ENCODE measurements around the gene SASH1. TPM values are rescaled to one million over a fixed set of nuclear protein-coding genes. Genes with fewer than 3 reads are reported as not detected.
"Not testable (repeated sequence)": the region's sequence is repeated elsewhere in the genome, so short reads cannot be mapped to it uniquely, and the experiment has no call there.

The SASH1 gene
- total RNA-seq, 2 donors from 2014 or later = 80.8 to 99.4 TPM

DNA sequence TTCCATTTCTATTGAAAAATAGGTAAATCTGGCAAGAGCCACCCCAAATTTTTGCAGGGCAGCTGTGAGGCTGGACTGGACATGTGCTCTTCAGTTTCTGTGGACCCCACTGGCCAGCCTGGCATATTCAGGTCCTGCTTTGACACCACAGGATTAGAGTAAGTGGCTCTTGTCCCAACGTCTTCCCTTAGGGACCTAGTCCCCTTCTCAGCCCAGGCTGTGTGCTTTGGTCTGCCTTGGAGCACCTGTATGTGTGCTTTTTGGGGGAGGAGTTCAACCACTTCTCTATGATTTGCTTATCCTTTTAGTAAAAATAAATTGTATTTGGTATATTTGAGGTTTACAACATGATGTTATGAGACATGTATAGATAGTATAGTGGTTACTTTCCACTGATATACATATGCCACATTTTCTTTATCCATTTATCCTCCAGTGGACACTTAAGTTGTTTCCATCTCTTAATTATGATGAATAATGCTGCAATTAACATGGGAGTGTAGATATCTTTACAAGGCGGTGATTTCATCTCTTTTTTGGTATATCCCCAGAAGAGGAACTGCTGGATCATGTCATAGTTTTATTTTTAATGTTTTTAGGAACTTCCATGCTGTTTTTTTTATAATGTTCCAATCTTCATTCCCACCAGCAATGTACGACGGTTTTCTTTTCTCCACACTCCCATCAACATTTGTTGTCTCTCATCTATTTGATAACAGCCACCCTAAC, 236.4 kb downstream of the SASH1 start:
- intact Hi-C loops (cut with DNase I) = loop anchor here (5.0 to 10.0 kb wide), 3 partner anchors 368 to 856 kb away; no protein-coding TSS in a partner anchor
- DNase-seq (ENCODE audit: low spot score) = no peak

DNA sequence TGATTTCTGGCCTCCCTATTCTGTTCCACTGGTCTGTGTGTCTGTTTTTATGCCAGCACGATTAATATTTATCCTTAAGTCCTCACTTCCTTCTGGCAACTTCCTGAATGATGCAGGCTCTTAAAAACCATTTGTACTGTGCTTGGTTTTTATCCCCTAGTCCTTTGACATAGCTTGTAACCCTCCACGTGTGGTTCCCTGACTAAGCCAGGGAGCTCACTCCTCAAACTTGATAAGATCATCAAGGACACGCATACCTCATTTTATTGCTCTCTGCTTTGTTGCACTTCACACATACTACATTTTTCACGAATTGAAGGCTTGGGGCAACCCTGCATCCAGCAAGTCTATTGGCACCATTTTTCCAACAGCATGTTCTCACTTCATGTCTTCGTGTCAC, 237.8 kb downstream of the SASH1 start:
- intact Hi-C loops (cut with DNase I) = no loop called here
- DNase-seq (ENCODE audit: low spot score) = no peak

GRCh38 chr6:148583631-148584030, 241.0 kb downstream of the SASH1 start:
- intact Hi-C loops (cut with DNase I) = no loop called here
- no peak for DNase-seq (ENCODE audit: low spot score)

DNA sequence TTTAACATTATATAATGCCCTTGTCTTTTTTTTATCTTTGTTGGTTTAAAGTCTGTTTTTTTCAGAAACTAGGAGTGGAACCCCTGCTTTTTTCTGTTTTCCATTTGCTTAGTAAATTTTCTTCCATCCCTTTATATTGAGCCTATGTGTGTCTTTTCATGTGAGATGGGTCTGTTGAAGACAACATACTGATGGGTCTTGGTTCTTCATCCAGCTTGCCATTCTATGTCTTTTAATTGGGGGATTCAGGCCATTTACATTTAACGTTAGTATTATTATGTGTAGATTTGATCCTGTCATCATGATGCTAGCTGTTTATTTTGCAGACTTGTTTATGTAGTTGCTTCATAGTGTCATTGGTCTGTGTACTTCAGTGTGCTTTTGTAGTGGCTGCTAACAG, 243.0 kb downstream of the SASH1 start:
- intact Hi-C loops (cut with DNase I); DNase-seq (ENCODE audit: low spot score): not testable (repeated sequence)

GRCh38 chr6:148590883-148591282, 248.2 kb downstream of the SASH1 start:
- intact Hi-C loops (cut with DNase I) = no loop called here
- no peak for DNase-seq (ENCODE audit: low spot score)

DNA sequence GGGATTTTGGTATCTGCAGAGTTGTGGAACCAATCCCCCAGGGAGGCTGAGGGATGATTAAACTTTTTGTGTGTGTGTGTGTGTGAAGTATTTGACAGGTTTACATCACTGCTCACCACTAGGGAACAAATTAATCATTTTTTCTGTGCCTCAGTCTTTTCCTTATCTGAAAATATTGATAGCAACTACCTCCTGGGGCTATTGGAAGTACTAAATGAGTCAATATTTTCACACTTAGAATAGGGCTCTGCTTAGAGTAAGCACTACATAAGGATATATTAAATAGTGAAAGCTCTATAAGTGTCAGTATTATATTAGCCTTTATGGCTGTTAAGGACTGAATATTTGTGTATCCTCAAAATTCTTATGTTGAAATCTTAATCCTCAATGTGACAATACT, 249.0 kb downstream of the SASH1 start:
- intact Hi-C loops (cut with DNase I) = no loop called here
- no peak for DNase-seq (ENCODE audit: low spot score)

- intact Hi-C loops (cut with DNase I) = no loop called here
- no peak for DNase-seq (ENCODE audit: low spot score)
These were observed 250.6 kb downstream of the SASH1 start for GRCh38 chr6:148593130-148593812.

GRCh38 chr6:148593813-148594170, 251.2 kb downstream of the SASH1 start:
- DNase-seq (ENCODE audit: low spot score) = no peak
- intact Hi-C loops (cut with DNase I) = no loop called here

DNA sequence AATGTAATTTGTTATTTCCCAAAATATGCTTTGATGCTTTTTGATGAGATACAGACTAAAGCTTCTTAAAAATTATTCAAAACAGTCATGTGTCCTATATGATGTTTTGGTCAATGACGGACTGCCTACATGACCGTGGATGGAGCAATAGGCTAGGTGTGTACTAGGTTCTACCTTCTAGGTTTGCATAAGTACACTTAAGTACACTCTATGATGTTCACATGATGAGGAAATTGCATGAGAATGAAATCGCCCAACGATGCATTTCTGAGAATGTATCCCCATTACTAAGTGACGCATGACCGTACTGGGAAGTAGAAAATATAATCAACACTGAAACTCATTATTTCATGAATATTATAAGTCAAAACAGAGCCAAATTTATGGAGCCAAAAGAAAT, 252.9 kb downstream of the SASH1 start:
- intact Hi-C loops (cut with DNase I) = no loop called here
- DNase-seq (ENCODE audit: low spot score) = no peak

GRCh38 chr6:148596891-148597455, 254.3 kb downstream of the SASH1 start:
- intact Hi-C loops (cut with DNase I) = no loop called here
- no peak for DNase-seq (ENCODE audit: low spot score)

GRCh38 chr6:148598724-148599123, 256.1 kb downstream of the SASH1 start:
- DNase-seq (ENCODE audit: low spot score) = no peak
- intact Hi-C loops (cut with DNase I) = no loop called here

- DNase-seq (ENCODE audit: low spot score) = no peak
These were observed 257.4 kb downstream of the SASH1 start for GRCh38 chr6:148599967-148600426.

More at GRCh38 chr6:148599967-148600426, 257.4 kb downstream of the SASH1 start:
- intact Hi-C loops (cut with DNase I) = no loop called here
